HG03060 (cell line): Measurements from ENCODE around the gene PARVA.

Source experiments
- ATAC-seq: cut with Tn5 transposase; IDR thresholded peaks from one replicate; pipeline ENCODE4 v1.9.1; 2021; ENCODE audit warnings: low read depth, moderate number of reproducible peaks; ENCODE audit not compliant: unreplicated experiment

Gene PARVA

GRCh38 chr11:12523180-12523924, 146.0 kb downstream of the PARVA start:
- no peak for ATAC-seq

GRCh38 chr11:12524865-12525264, 147.5 kb downstream of the PARVA start:
- no peak for ATAC-seq

DNA sequence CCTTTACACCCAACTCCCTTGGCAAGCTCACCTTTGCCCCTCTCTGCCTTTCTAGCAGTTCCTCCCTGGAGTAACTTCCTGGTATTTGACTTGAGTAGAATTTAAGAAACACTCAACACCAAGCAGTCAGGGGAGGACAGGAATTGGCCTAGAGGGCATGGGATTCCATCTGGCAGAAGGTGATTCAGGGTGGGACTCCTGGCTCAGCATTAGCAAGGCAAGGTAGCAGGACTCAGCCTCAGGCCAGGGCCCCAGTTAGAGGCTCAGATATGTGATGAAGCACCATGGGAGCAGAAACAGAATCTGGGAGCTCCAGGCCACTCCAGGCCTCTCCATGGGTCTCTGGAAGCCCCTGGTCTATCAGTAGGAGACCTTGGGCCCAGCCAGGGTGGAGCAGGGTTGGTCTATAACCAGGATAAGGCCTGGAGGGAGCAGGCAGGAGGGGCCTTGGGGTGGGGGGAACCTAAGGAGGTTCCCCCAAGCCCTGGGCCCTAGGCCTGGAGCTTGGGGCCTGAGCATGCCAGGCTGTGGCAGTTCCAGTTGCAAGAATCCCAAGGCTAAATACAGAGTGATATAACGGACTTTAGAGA, 148.2 kb downstream of the PARVA start:
- ATAC-seq: no peak

DNA sequence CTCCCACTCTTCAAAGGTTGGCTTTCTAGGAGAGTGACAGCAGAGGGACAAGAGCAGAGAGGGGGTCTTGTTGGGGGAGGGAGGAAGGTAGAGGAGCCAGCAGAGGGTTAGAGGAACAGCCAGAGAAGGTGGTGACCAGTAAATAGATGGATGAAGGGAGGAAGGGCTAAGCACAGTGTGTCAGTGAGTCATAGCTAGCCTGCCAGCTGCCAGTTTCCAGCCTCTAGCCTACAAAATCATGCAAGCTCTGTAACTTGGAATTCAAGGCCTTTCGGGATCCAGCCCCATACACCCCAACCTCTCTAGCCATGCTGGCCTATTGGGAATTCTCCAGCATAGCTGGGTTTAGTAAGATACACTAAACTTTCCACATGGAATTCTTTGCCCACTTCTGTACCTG, 149.4 kb downstream of the PARVA start:
- no peak for ATAC-seq

DNA sequence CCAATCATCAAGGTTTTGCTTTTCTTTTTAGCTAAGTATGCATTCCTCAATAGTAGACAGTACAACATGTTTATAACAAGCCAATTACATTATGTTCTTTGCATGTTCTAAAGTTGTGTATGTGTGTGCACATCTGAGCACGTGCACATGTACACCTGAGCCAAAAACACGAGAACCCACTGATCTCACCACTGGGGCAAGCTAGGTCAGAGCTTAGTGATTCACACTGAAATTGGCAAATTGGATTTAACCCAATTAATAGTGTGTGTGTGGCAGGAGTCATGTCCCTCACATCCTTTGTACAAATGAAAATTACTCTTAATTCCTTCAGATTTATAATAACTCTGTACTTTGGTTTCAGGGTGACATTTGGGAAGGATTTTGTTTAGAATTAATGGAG, 151.1 kb downstream of the PARVA start:
- no peak for ATAC-seq

GRCh38 chr11:12529041-12529440, 151.7 kb downstream of the PARVA start:
- ATAC-seq: no peak

GRCh38 chr11:12529793-12530192, 152.4 kb downstream of the PARVA start:
- ATAC-seq: no peak

GRCh38 chr11:12531020-12531419, 153.6 kb downstream of the PARVA start:
- no peak for ATAC-seq

DNA sequence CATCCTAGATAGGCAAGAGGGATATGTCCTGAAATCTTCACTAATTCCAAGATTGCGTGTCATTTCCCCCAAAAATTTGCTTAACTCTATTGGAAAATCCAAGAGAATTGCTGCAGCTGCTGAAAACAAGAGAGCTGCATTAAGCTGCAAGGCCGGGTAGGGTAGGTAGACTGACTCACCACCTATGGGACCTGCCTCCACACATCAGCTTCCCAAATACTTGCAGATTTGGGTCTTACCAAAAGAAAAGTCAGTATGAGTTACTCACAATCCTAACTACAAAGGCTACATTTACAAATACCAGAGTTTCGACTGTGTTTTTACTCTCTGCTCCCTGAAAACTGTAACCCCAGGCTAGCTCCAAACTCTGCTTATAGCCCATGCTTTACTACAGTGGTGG, 154.3 kb downstream of the PARVA start:
- no peak for ATAC-seq

DNA sequence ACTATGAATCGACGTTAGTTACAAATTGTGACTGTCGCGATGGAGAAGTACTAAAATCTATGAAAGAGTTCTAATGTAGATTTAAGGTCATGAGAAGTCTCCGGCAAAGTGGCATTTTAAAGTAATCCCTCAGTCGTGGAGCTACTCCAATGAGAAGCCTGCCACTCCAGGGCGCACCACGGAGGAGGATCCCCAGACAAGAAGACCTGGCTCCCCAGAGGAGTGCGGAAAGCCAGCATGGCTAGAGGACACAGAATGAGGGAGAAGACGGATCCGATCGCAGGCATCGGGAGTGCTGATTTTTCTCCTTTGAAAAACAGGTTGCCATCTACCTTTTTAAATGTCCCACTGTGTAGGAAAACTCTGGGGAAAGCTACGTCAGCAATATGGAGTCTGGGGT, 155.2 kb downstream of the PARVA start:
- no peak for ATAC-seq

GRCh38 chr11:12534549-12534948, 157.2 kb downstream of the PARVA start:
- no peak for ATAC-seq

- ATAC-seq: no peak
These were observed 157.9 kb downstream of the PARVA start for GRCh38 chr11:12535321-12535720.

- ATAC-seq: no peak
These were observed 159.2 kb downstream of the PARVA start for GRCh38 chr11:12536566-12536965.

- no peak for ATAC-seq
These were observed 160.5 kb downstream of the PARVA start for GRCh38 chr11:12537778-12538401.

- ATAC-seq: no peak
These were observed 161.6 kb downstream of the PARVA start for GRCh38 chr11:12538889-12539421.

DNA sequence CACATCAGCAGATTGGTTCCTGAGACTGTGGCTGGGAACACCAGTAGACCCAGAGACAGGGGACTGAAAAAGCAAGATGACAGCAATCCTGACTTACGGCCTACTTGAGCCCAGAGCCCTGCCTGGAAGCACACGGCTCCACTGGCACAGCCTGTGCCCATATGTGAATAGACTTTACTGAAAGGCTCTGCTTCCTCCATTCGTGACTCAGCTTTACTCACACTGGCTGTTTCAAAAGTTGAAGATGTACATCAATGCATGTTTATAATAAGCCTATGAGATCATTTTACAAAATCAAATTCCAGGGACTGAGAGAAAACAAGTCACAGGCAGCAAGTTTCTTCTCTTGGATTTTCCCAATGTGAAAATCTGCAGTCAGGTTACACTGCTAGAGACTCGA, 162.2 kb downstream of the PARVA start:
- no peak for ATAC-seq

GRCh38 chr11:12540075-12540680, 162.8 kb downstream of the PARVA start:
- ATAC-seq: no peak

DNA sequence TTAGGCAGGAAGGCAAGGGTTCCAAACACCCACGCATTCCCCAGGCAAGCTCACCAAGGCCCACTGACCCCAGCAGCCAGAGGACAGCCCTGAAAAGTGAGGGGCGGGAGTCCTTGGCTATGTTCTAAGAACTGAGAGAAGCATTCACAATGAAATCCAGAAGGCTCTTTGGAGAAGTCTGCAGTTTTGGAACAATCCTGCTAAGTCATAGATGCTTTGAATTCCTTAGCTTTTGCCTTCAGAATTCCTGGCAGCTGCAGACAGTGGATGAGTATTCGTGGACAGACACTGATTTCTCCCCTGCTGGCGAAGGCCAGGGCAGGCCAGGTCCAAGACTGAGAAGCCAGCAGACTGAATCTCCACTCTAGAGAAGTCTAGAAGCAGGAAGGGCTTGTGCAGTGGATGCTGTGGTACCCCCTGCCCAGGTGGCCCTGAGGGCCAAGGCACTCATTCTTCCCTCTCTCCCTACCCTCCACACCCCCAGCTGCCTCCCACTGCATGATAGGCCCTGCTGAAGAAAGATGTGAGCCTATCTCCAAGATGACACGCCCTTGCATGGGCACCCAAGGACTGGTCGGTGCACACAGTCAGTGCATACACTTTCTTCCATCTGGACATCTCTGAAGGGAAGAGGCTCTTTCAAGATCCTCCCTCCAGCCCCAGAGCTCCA, 163.7 kb downstream of the PARVA start:
- no peak for ATAC-seq

- no peak for ATAC-seq
These were observed 164.3 kb downstream of the PARVA start for GRCh38 chr11:12541583-12542151.

- ATAC-seq: no peak
These were observed 165.0 kb downstream of the PARVA start for GRCh38 chr11:12542186-12542935.
